ENCODE measurements around the gene CD3E.

The CD3E gene

GRCh38 chr11:118328745-118329144 is 24.2 kb downstream of the CD3E start:
- no peak for DNase-seq (ENCODE audit: low read depth)

GRCh38 chr11:118334745-118335144 is 30.2 kb downstream of the CD3E start:
- no peak for DNase-seq (ENCODE audit: low read depth)

- peak; percentile 78 for DNase-seq (ENCODE audit: low read depth)
These were observed 34.1 kb downstream of the CD3E start for GRCh38 chr11:118338637-118339061.

- no peak for DNase-seq (ENCODE audit: low read depth)
These were observed 34.9 kb downstream of the CD3E start for GRCh38 chr11:118339281-118339961.

GRCh38 chr11:118340449-118340848 is 35.9 kb downstream of the CD3E start:
- no peak for DNase-seq (ENCODE audit: low read depth)

GRCh38 chr11:118341261-118341660 is 36.7 kb downstream of the CD3E start:
- DNase-seq (ENCODE audit: low read depth), result no peak

- no peak for DNase-seq (ENCODE audit: low read depth)
These were observed 37.4 kb downstream of the CD3E start for GRCh38 chr11:118341815-118342489.

- peak; percentile 49 for DNase-seq (ENCODE audit: low read depth)
These were observed 38.1 kb downstream of the CD3E start, which contains the start of gene CD3D for GRCh38 chr11:118342503-118343161. Gene CD3D, minus strand, starts transcription at chr11:118342705. Its CDS starts 98 bp downstream, at chr11:118342607.

- DNase-seq (ENCODE audit: low read depth), result no peak
These were observed 38.7 kb downstream of the CD3E start for GRCh38 chr11:118343248-118343647.

GRCh38 chr11:118343981-118344515 is 39.5 kb downstream of the CD3E start, which contains the start of gene CD3G:
Gene CD3G, plus strand, starts transcription at chr11:118344344. Its CDS starts 80 bp downstream, at chr11:118344424.
- peak; percentile 67 for DNase-seq (ENCODE audit: low read depth)

- no peak for DNase-seq (ENCODE audit: low read depth)
These were observed 44.9 kb downstream of the CD3E start for GRCh38 chr11:118349475-118349874.

GRCh38 chr11:118353084-118353710 is 48.7 kb downstream of the CD3E start:
- no peak for DNase-seq (ENCODE audit: low read depth)

GRCh38 chr11:118358071-118358470 is 53.5 kb downstream of the CD3E start:
- no peak for DNase-seq (ENCODE audit: low read depth)

GRCh38 chr11:118359295-118359958 is 54.9 kb downstream of the CD3E start, which contains the start of gene UBE4A:
Gene UBE4A, plus strand, starts transcription at chr11:118359600. Its CDS starts 5,481 bp downstream, at chr11:118365081.
- DNase-seq (ENCODE audit: low read depth), result peak; percentile 94

GRCh38 chr11:118364956-118365615 is 60.6 kb downstream of the CD3E start:
- DNase-seq (ENCODE audit: low read depth), result no peak

Data from activated T-helper 1 cell treated with Interleukin-2 at 50 U/mL for 16 hours (primary cell).